Fibroblast of skin of left biceps (primary cell): Measurements from ENCODE around the gene GAPT.
A peak's percentile ranks its signal among the peaks of the same experiment; 100 is the strongest.

Experiments
- DNase-seq, 2 experiments: peaks; one replicate each; pipeline ENCODE4 v3.0.0-alpha.2; 2013; ENCODE audit warnings: low read depth in 2 of 2

The GAPT gene

GRCh38 chr5:58491216-58491892, at the start of gene GAPT:
GAPT (plus strand) TSS chr5:58491435; CDS start chr5:58494537, 3,102 bp downstream.
- no peak for DNase-seq

- no peak for DNase-seq
Observed at GRCh38 chr5:58444805-58445204, 46.4 kb upstream of the GAPT start.

DNA sequence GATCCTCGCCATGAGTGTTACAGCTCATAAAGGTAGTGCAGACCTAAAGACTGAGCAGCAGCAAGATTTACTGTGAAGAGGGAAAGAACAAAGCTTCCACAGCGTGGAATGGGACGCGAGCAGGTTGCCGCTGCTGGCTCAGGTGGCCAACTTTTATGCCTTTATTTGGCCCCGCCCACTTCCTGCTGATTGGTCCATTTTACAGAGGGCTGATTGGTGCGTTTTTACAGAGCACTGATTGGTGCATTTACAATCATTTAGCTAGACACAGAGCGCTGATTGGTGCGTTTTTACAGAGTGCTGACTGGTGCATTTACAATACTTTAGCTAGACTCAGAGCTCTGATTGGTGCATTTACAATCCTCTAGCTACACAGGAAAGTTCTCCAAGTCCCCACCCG, 45.2 kb upstream of the GAPT start:
- DNase-seq, result no peak

GRCh38 chr5:58447226-58447625, 44.0 kb upstream of the GAPT start:
- peak; percentile 20 to 21 for DNase-seq

- no peak for DNase-seq
Observed at GRCh38 chr5:58450018-58450417, 41.2 kb upstream of the GAPT start.

GRCh38 chr5:58450811-58451629, 40.2 kb upstream of the GAPT start:
- no peak for DNase-seq

- DNase-seq, result no peak
Observed at GRCh38 chr5:58451732-58452565, 39.3 kb upstream of the GAPT start.

- DNase-seq, result no peak
Observed at GRCh38 chr5:58452566-58453258, 38.5 kb upstream of the GAPT start.

GRCh38 chr5:58453306-58453705, 37.9 kb upstream of the GAPT start:
- DNase-seq, result no peak

- DNase-seq, result no peak
Observed at GRCh38 chr5:58454025-58454424, 37.2 kb upstream of the GAPT start.

GRCh38 chr5:58455066-58455465, 36.2 kb upstream of the GAPT start:
- DNase-seq, result no peak

DNA sequence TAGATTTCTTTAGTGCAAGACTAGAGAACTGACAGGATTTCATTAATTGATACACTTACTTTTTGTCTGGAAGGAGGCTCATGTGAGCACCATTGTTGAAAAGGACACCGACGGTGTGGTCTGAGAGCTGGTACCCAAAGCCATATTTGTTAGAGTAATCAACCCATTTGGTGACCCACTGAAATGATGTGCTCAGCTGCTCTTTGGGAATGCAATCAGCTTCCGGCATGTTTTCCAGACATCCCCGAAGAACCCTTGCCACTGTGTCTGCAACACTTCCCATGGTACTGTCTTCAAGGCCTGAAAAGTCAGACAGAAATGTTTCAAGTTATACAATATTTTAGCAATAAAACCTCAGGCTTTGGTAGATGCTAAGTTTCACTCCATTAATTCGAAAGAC, 35.8 kb upstream of the GAPT start:
- DNase-seq, result no peak

- no peak for DNase-seq
Observed at GRCh38 chr5:58456026-58456425, 35.2 kb upstream of the GAPT start.

DNA sequence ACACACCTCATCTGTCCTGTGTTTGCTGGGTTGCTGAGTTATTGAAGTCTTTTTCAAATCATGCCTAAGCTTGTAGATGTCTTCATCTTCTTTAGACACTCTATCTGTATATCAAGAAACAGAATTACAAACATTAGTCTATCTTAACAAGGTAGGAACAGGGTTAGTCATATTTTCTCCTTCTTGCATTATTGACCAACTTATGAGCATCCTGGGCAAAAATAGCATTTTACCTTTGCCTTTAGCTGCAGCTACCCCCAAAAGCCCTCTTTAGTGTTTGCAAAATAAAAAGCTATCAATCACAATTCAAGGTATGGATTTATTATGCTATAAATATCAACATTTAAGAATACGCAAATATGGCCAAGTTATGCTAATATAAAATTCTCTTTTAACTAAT, 34.7 kb upstream of the GAPT start:
- no peak for DNase-seq

- no peak for DNase-seq
Observed at GRCh38 chr5:58457050-58457449, 34.2 kb upstream of the GAPT start.

GRCh38 chr5:58458141-58458742, 33.0 kb upstream of the GAPT start:
- DNase-seq, result no peak

DNA sequence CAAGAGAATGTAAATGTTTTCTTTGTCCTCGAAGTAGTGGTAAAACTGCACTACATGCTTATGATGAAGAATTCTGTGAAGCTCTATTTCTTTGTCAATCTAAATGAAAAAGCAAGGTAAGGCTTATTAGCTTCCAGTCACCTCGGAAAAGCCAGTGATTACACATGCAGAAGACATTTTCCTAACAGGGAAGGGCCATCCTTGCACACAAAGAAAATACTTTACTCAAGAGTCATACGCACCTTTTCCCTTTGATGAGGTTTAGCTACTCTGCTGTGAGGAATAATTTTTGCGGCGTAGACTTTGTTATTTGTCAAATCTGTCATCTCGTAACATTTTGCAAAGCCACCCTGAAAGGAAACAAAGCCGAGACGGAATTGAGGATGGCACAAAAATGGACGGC, 32.5 kb upstream of the GAPT start:
- no peak for DNase-seq

DNA sequence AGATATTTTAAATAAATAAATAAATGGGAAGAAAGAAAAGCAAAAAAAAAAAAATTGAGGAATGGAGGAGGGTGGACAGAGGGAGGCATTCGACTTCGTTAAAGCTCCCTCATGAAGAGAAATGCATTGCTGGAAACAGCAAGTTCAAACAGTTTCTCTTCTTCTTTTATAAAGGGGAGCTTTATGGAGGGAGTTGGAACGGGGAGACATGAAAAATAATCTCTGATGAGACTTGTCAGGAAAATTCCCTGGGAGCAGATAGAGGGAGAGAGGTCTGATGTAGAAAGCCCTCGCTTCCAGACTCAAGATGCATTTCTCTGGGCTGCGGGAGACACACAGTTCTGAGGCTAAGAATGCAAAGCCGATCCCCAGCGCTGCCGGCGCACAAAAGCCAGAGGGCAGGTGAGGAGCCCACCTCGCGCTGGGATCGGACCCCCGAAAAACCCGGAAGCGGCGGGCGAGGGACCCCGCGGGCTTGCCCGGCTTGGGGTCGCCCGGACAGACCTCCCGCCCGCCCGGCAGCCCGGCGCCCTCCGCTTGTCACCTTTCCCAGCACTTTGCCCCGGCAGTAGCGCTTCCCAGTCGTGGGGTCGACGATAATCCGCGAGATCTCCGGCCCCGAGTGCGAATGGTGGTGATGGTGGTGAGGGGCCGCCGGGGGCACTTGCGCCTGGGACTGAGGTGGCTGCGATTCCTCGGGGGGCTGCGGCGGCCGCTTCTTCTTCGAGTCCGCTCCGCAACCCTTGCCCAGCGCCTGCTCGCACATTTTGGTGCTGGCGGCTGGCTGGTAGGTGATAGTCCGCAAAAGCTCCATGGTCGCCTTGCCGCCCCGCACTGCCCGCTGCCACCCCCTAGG, 31.9 kb upstream of the GAPT start:
- DNase-seq, result no peak

- DNase-seq, result peak; percentile 81 to 84
Observed at GRCh38 chr5:58460002-58460731, 31.1 kb upstream of the GAPT start, which contains the start of gene PLK2. PLK2 (minus strand) TSS chr5:58460086; CDS start chr5:58459959, 127 bp downstream.
